GM21423 (cell line): ENCODE results near the gene PDE2A.
"Not testable (repeated sequence)": the region's sequence is repeated elsewhere in the genome, so short reads cannot be mapped to it uniquely, and the experiment has no call there.

Experiments used
- ATAC-seq: cut with Tn5 transposase; IDR thresholded peaks from one replicate; pipeline ENCODE4 v1.9.1; 2021; ENCODE audit warnings: mild to moderate bottlenecking, moderate library complexity; ENCODE audit not compliant: unreplicated experiment

PDE2A gene

GRCh38 chr11:72561856-72562255 is 112.4 kb downstream of the PDE2A start:
- no peak for ATAC-seq

- ATAC-seq: not testable (repeated sequence)
These were observed 113.4 kb downstream of the PDE2A start for GRCh38 chr11:72560864-72561263.

DNA sequence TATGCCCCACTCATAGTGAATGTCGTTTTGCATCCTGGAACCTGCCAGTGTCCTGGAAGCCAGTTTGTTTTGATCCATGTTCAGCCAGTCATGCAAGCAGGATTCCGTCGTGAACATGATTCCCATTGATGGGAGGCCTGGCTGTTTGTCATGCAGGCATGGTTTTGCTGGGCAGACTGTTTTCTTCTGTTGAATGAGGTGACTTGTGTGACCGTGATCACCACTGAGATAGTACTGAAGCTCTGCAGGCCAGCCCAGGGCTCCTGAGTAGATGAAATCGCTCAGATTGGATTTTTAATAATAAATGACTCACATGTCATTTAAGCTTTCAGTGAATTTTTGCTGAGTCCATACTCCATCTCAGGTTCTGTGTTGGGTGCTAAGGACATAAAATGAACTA is 117.8 kb downstream of the PDE2A start:
- ATAC-seq: no peak

DNA sequence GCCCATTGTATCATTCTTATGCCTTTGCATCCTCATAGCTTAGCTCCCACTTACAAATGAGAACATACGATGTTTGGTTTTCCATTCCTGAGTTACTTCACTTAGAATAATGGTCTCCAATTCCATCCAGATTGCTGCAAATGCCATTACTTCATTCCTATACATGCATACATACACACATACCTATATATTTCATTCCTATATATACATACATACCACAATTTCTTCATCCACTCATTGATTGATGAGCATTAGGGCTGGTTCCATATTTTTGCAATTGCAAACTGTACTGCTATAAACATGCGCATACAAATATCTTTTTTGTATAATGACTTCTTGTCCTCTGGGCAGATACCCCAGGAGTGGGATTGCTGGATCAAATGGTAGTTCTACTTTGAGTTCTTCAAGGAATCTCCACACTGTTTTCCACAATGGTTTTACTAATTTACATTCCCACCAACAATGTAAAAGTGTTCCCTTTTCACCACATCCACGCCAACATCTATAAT is 119.2 kb downstream of the PDE2A start:
- not testable (repeated sequence) for ATAC-seq

GRCh38 chr11:72553706-72554105 is 120.5 kb downstream of the PDE2A start:
- ATAC-seq: no peak

- no peak for ATAC-seq
These were observed 121.8 kb downstream of the PDE2A start for GRCh38 chr11:72552399-72552910.

DNA sequence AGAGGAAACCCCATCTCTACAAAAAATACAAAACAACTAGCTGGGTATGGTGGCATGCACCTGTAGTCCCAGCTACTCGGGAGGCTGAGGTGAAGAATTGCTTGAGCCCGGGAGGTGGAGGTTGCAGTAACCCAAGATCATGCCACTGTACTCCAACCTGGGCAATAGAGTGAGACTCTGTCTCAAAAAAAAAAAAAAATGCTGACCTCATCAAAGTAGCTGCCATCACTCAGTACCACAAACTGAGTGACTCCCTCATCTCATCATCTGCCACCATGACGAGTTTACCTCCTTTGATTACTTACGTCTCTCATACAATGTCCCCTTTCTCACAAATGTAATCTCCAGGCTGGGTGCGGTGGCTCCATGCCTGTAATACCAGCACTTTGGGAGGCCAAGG is 122.7 kb downstream of the PDE2A start:
- ATAC-seq: no peak

DNA sequence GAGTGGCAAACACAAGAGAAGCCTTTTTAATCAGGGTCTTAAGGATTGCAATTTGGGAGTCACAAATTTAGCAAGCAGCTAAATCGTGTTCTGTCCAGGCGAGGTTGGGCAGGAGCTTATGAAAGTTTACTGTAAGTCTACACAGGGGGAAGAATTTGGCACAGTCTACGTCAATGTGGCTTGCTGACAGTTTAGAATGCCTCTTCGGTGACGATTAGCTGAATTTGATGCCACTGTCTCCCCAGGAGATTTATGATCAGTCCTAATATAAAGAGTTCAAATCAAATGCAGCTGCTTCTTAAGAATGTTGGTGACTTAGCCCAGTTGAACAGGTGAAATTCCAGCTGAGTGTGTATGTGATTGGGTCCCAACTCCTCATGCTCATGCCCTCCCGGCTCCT is 125.8 kb downstream of the PDE2A start:
- ATAC-seq: no peak

- ATAC-seq: no peak
These were observed 127.4 kb downstream of the PDE2A start for GRCh38 chr11:72546866-72547265.

DNA sequence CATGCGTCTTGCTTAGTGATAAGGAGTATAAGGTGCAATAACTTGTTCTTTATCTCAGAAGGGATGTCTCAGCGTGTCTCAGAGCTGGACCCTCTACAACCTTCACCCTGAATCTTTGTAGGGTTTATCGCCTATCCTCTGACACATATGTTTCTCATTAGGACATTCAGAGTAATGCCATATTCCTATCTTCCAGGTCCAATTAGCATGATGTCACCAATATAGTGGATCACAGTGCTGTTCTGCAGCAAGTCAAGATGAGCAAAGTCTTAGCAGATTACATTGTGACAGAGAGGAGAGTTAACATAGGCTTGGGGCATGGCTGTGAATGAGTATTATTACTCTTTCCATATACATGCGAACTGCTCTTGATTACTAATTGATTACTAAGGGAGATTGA is 129.6 kb downstream of the PDE2A start:
- no peak for ATAC-seq

GRCh38 chr11:72543849-72544542 is 130.2 kb downstream of the PDE2A start:
- no peak for ATAC-seq

DNA sequence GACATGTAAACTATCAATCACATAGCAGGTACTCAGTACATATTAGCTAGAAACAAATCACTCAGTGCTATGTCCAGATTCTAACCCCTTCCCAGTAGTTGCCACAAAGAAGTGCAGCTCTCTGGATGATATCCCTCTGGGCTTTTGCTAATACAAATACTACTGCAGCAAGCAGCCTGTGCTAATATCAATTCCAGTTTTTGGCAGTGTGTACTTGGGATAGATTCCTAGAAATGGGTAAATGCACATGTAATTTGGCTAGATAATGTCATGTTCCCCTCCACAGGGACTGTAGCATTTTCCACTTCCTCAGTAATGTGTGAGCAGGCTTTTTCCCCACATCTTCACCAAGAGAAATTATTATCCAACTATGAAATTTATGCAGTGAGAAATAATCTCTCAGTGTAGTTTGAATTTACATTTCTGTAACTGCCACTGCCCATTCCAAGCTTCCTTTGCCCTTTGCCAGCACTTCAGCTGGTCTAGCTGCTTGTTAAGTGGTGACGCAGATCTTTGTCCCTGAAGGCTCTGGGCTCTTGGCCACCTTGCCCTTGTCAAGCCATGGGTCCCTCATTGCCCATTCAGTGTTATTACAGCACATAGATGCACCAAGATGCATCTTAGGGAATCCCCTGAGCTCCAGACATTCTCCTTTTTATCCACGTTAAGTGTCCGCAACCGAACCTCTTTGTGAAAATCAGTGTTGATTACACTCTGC is 132.8 kb downstream of the PDE2A start:
- ATAC-seq: no peak

- no peak for ATAC-seq
These were observed 137.2 kb downstream of the PDE2A start for GRCh38 chr11:72537051-72537450.

DNA sequence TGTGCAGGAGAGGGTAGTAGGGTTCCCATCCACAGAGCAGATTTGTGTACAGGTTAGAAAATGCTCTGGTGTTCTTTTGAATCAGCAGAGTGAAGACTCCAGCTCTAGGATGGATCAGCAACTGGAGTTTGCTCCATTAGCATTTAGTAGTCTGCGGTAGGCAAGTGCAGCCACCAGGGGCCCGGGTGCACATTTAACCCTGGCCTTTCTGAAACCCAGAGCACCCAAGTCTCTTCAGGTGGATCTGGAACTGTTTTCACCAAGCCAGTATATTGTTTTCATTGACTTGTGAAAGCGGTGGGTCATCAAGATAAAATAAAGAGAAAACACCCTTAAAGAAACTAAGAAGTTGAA is 139.1 kb downstream of the PDE2A start:
- no peak for ATAC-seq

DNA sequence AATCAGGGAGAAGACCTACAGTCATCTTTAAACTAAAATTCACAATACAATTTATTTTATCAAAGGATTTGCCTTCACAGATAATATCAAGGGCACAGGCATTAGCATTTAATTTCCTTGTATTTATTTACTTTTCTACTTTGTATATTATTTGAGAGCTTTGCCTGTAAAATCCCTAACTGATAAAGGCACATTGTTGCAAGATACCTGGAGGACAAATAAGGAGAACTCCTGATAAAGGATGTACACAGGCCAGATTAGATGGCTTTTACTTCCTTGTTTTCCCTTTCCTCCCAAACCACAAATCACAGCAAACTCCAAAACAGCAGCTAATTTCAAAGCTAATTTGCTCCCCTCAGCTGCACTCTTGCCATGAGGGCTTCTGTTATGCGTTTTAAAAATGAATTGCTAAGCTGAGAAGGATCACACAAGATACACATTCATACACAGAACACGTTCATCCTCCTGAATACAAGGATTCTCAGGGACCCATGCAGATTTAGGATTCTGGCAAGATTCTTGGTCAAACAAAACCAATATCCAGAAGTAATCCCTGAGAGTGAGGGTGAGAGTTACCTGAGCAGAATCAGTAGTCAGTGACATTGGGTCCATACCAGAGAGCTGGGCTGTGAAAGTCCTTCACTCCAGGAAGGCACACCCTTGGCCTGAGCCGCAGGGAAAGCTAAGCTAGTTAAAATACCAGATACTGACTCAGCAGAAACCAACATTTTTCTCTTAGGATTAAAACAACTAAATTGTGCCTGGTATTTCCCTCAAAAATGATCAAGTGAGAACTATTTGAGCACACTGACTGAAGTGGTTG is 139.6 kb downstream of the PDE2A start:
- no peak for ATAC-seq

- ATAC-seq: no peak
These were observed 145.2 kb downstream of the PDE2A start for GRCh38 chr11:72529068-72529467.

GRCh38 chr11:72528121-72528520 is 146.1 kb downstream of the PDE2A start:
- ATAC-seq: no peak
